Adipose tissue (tissue), 3 donors: ENCODE results near the gene ASS1. TPM values are rescaled to one million over a fixed set of nuclear protein-coding genes. Genes with fewer than 3 reads are reported as not detected.
"Not testable (repeated sequence)": the region's sequence is repeated elsewhere in the genome, so short reads cannot be mapped to it uniquely, and the experiment has no call there.

Source experiments
- H3K27ac ChIP-seq: one replicate; pipeline ENCODE4 v1.5.1; 2013; ENCODE audit warnings: low read depth, low read length
- WGBS, 3 donors: extraction: QIAGEN DNeasy Blood & Tissue Kit; methylation state at CpG; one replicate each; pipeline ENCODE4 v1.1.7; 2013; 5-methylcytosine and 5-hydroxymethylcytosine counted together
- polyA plus RNA-seq, 3 donors: library from polyadenylated mRNA; stranded (reverse); fragments of 200-250 nt; gene quantifications; one replicate each; pipeline ENCODE4 v1.2.3, GENCODE V29; 2013
- donor health status: healthy with polysubstance abuse.
- donor health status: Bipolar disorder and iron deficiency.
- donor health status: healthy.

The ASS1 gene
- polyA plus RNA-seq, 3 donors = 90.1 to 700 (median 349) TPM

GRCh38 chr9:130430734-130431535 lies 13.8 kb upstream of the ASS1 start:
- WGBS, 3 donors = 91 to 95% (median 95%) methylated on average over 20 to 22 of the region's 22 CpGs
- no peak overlapping the region for H3K27ac ChIP-seq

- no peak overlapping the region for H3K27ac ChIP-seq
- 82 to 86% (median 83%) methylated on average over 15 to 17 of the region's 17 CpGs for WGBS, 3 donors
These were observed 13.0 kb upstream of the ASS1 start for GRCh38 chr9:130431536-130432303.

DNA sequence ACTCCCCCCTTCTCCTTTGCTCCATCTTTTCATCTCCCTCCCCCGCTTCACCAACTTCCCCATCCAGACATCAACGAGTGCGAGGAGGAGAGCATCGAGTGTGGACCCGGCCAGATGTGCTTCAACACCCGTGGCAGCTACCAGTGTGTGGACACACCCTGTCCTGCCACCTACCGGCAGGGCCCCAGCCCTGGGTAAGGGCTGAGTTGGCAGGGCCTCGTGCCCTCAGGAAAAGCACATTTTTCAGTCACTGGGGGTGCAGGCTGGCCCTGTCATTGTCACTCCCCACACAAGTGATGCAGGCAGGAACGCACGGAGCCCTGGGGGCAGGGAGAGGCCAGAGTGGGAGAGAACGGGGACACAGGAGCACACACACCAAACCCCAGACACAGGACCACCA lies 12.4 kb upstream of the ASS1 start:
- H3K27ac ChIP-seq = no peak overlapping the region
- 53 to 65% (median 63%) methylated on average over 8 to 11 of the region's 11 CpGs for WGBS, 3 donors

DNA sequence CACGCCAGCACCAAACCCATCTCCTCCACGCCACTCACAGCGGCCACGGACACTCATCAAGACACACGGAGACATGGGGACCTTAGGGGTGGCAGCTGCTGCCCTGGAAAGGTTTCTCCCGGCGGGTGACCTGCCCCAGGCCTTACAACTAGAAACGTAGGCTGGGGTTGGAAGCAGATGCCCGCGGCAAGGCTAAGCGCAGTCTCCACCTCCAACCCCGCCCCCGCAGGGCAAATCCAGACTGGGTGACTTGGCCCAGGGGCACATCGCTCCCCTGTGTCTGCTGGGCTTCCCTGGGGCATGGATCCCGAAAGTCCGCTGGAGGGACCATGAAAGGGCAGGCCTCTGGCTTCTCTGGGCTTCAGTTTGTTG lies 12.0 kb upstream of the ASS1 start:
- WGBS, 3 donors = 49 to 70% (median 60%) methylated on average over 16 of the region's 16 CpGs
- no peak overlapping the region for H3K27ac ChIP-seq

GRCh38 chr9:130433168-130433946 lies 11.4 kb upstream of the ASS1 start:
- no peak overlapping the region for H3K27ac ChIP-seq
- WGBS, 3 donors = 3 to 7% (median 6%) methylated on average over 69 to 92 of the region's 92 CpGs

- 47 to 60% (median 56%) methylated on average over 9 of the region's 9 CpGs for WGBS, 3 donors
- no peak overlapping the region for H3K27ac ChIP-seq
These were observed 10.9 kb upstream of the ASS1 start for GRCh38 chr9:130433947-130434262.

DNA sequence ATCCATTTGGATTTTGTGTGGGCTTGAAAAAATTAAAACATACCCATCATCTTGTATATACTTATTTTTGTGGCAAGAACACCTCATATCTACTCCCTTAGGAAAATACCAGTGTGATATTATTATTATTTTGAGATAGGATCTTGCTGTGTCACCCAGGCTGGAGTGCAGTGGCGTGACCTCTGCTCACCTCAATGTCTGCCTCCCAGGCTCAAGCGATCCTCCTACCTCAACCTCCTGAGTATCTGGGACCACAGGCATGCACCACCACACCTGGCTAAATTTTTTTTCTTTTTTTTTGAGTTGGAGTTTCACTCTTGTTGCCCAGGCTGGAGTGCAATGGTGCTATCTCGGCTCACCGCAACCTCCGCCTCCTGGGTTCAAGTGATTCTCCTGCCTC lies 10.1 kb upstream of the ASS1 start:
- WGBS, 3 donors = 86 to 99% (median 98%) methylated on average over 4 to 5 of the region's 5 CpGs
- H3K27ac ChIP-seq = not testable (repeated sequence)

DNA sequence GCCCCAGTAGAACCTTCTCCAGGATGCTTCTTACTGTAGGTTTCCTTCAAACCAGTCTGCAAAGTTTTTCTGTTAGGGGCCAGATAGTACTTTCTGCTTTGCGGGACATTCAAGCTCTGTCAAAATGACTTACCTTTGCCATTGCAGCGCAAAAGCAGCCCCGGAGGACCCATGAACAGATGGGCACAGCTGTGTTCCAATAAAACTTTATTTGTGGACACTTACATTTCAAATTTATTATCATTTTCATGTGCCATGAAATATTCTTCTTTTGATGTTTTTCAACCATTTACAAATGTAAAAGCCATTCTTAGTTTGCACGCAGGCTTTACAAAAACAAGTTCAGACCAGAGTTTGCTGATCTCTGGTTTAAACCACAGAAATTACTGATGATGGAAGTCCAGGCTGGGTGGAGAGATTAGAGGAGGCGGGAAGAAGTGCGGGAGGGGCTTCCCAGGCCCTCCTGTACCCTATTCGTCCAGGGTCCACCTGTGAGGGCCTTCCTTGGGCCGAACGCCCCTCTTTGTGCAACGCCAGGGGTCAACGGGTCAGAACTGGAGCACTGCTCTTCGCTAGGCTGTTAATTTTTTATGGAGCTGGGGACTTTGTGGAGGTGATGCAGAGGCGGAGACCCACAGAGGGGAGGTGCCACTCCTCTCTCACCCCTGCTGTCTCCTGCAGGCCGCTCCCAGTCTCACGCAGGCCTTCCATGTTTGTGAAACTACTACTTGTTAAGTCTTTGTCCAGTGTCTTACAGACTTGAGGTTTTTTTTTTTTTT lies 7.6 kb upstream of the ASS1 start:
- 65 to 81% (median 80%) methylated on average over 15 of the region's 15 CpGs for WGBS, 3 donors

DNA sequence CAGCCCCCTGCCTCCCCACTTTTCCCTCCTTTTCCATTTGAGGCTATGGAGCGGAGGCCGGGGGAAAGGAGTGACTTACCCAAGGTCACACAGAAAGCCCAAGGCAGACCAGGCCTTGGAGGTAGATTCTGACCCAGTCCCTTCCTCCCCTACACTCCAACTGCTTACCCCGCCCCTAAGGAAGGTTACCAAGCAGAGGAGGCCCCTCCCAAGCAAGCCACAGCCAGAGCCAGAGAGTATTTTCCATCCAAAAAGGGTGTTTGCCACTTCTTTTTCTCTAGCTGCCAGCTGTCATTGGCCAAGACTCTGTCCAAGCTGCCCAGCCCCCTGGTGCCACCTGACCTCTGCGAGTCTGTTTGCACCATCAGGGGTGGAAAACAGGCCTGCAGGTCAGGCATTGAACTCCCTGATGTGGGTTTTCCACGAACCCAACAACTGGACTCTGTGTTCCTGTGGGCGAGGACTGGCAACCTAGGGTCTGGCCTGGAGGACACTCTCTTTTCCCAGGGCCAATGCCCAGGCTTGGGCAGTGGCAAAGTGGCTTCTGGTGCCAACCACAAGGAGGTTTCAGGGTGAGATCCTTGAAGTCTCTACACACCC lies 6.3 kb upstream of the ASS1 start:
- H3K27ac ChIP-seq = no peak overlapping the region
- WGBS, 3 donors = 82 to 84% (median 83%) methylated on average over 6 of the region's 6 CpGs

More for the DNA sequence above, 7.6 kb upstream of the ASS1 start:
- no peak overlapping the region for H3K27ac ChIP-seq

DNA sequence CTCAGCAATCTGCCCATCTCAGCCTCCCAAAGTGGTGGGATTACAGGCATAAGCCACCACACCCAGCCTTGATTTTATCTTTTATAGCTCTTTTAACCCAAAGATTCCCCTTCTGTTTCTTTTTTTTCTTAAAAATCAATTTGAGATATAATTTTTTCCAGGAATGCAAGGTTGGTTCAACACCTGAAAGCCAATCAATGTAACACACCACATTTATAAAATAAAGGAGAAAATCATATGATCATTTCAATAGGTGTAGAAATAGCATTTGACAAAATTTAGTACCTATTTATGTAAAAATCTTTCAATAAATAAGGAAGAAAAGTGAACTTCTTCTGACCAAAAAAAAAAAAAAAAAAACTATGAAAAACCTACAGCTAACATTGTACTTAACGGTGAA lies 3.7 kb upstream of the ASS1 start:
- 90 to 95% (median 94%) methylated on average over 1 of the region's 1 CpG for WGBS, 3 donors
- no peak overlapping the region for H3K27ac ChIP-seq

- no peak overlapping the region for H3K27ac ChIP-seq
- 81 to 96% (median 91%) methylated on average over 9 of the region's 9 CpGs for WGBS, 3 donors
These were observed 1.9 kb upstream of the ASS1 start for GRCh38 chr9:130442746-130443455.

DNA sequence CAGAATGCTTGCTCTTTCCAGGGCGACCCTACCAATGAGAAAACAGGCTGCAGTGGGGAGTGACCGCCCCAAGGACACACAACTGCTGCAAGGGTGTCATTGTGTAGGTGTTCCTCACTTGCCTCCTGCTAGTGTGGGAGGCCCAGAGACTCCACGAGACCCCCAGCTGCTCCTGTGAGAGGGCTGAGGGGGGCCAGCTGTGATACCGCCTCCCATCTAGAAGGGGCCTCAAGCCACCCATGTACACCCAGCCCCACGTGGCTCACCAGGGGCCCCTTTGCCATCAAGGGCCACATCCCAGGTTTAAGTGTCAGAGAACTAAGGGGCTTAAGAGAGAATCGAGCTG lies 1.3 kb upstream of the ASS1 start:
- no peak overlapping the region for H3K27ac ChIP-seq
- WGBS, 3 donors = 82 to 85% (median 84%) methylated on average over 6 of the region's 6 CpGs

GRCh38 chr9:130443840-130444492 lies 795 bp upstream of the ASS1 start:
- no peak overlapping the region for H3K27ac ChIP-seq
- WGBS, 3 donors = 37 to 44% (median 37%) methylated on average over 14 of the region's 14 CpGs

GRCh38 chr9:130445268-130445983 lies 665 bp downstream of the ASS1 start:
- WGBS, 3 donors = 5 to 16% (median 8%) methylated on average over 30 of the region's 30 CpGs
- peak overlapping the region; percentile 40 for H3K27ac ChIP-seq

DNA sequence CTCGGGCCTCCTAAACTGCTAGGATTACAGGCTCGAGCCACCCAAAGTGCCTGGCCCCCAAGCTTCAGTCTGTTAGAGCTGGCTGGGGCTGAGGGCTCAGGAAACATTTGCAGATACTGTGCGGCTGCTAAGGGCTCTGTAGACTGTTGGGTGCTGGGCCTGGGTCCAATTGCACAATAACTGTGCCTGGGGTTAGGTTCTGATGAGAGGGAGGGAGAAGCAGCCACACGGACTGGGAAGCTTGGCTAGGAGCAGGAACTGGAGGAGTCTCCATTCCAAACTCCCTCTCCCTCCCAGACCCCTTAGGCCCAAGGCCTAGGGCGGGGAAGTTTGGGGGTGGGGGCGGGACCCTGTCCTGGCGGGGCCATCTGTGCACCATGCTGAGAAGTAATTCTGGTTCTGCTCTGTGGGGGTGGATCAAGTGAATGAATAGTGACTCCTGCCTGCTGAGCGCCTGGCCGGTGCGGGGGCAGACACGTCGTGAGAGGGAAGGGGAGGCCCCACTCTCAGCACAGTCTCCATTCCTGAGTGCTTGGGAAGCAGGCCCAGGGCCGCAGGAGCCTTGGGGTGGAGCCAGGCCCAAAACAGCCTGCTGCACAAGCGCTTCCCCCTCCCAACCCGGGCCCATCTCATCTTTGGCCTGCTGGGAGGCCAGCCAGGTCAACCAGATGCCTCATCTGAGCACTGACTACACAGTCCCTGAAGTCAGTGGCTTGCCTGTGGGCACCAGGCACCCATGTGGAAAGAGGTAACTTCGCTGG lies 1.5 kb downstream of the ASS1 start:
- WGBS, 3 donors = 49 to 53% (median 51%) methylated on average over 16 of the region's 16 CpGs

More for the DNA sequence above, 1.5 kb downstream of the ASS1 start:
- no peak overlapping the region for H3K27ac ChIP-seq
